HTERT RPE-1 (cell line): ENCODE measurements around the gene NHS.
"Not testable (repeated sequence)": the region's sequence is repeated elsewhere in the genome, so short reads cannot be mapped to it uniquely, and the experiment has no call there.

Experiments used
- in situ Hi-C: fragments of 300-500 bp; cut with MboI; formaldehyde crosslinking; loops from 4 replicates; pipeline ENCODE4 v1.14.3; 2020; ENCODE audit warnings: low sequenced_read_pairs

NHS gene

DNA sequence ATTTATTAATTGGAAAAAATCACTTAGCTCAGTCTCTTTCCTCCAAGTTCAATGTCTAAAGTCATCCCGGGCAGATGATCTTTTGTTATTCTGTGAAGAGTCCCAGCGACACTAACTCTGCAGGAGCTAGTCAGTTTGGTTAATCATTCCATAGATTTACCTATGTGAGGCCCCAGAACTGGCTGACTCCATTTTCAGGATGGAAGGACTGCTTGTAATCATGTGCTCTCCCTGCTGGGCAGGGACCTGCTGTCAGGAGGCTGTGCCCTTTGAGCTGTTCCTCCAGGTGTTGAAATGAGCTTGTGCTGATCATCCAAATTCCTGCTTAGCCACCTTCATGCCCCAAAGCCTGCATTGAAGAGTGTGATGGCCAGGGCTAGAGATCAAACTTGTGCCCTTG lies 169.8 kb downstream of the NHS start:
- in situ Hi-C loops: no loop called here

DNA sequence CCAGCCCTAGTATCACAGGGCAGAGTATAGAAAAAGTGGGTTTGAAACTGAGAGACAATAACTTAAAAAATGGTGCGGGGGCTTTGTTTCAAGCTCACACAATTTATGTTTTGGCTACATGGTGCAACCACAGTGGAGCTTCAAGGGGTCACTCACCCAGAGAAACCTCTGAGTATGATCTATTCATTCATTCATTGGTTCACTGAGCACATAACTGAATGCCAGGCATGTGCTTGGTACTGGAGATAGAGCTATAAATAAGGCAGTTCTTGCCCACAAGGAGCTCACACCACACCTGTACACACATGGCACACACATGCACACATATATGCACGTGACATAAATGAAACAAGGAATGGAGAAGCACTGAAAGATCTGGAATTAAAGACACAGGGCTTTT lies 171.4 kb downstream of the NHS start:
- in situ Hi-C loops: no loop called here

DNA sequence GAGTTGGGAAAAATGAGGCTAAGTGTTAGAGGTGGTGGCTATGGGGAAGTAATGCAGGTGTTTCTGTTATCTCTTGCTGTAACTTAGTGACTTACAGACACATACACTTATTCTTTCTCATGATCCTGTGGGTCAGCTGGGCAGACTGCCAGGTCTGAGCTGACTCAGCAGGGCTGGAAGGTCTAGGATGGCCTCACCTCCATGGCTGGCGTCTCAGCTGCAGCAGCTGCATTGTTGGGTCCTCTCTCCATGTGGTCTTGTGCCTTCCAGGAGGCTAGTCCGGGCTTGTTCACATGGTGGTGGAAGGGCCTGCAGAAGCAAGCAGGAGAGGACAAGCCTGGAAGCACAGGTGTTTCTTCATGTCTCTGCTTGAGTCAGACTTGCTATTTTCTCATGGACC lies 172.7 kb downstream of the NHS start:
- in situ Hi-C loops: no loop called here

DNA sequence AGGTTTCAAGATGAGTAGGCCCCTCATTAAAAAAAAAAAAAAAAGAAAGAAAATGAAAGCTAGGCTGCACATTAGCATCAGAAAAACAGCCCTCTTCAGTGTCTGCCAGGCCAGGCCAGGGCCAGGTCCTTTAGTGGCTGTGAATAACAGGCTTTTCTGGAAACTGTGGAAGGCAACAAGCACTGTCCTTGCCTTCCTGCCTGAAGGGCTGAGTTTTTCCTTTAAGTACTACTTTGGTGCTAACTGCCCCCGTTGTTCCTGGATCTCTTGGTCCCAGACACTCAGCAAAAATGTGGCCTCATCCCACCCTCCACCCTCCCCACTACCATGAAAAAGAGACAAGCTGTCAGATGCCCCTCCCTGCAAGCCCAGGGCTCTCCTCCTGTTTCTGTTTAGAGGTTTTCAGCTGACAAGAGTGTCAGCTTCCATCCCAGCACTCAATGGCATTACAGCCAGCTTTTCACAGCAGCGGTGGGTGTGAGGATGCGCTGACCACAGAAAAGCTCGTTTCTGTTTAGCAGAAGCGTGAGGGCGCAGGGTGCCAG lies 174.2 kb downstream of the NHS start:
- in situ Hi-C loops: no loop called here

DNA sequence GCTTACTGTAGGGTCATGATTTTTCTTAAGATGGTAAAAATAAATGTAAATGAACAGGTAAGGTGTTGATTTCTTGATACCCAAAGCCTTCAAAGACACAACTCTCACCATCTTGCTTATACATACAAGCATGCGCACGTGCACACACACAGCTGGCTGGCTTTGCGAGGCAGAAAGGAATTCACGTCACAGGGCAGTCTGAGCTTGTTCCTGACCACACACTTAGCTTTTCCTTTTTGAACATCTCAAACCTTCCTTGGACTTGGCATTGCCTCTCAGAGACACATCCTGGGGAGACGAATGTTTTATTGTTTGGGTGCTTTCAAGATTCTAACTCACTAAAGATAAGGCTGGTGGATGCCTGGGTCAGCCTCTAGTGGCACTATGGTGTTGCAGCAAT lies 175.0 kb downstream of the NHS start:
- in situ Hi-C loops: no loop called here

DNA sequence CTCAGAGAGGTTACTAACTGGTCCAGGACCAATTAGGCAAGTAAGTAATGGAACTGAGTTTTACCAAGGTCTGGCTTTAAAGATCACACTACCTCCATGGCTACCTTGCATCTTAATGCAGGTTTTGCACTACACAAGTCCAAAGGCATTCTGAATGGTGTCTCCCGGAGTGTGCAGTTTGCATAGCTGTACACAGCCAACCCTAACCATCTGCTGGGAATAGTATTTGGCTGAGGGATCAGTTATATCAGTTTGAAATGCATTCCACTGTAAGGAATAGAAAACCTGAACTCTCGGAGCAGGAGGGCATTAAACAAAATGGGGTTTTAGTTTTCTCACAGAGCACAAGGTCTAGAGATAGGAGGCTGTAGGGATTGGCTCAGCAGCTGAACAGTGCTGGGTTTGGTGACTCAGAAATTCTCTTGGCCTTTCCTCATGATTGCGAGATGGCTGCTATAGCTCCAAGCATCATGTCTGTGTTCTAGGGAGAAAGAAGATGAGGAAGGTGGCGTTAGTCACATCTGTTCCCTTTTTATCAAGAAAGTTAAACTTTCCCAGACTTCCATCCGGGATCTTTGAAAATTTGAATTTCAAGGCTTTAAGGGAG lies 177.1 kb downstream of the NHS start:
- in situ Hi-C loops: no loop called here

DNA sequence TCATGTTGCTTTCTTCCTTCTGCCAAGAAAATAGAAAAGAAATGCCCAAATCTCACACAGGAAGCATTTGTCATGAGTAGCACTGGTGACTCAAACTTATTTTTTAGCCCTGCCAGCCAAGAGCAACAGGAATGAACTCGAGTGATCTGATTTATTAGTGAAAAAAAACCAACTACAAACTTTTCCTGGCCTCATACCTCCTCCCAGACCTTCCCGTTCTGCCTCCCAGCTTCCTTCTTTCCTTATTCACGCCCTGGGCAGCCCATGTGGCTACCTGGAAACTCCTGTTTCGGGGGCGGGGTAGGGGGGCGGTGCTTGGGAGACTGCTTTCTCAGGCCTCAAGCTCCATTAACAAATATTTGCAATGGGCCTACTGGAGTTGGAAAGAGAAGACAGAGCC lies 178.5 kb downstream of the NHS start:
- in situ Hi-C loops: no loop called here

DNA sequence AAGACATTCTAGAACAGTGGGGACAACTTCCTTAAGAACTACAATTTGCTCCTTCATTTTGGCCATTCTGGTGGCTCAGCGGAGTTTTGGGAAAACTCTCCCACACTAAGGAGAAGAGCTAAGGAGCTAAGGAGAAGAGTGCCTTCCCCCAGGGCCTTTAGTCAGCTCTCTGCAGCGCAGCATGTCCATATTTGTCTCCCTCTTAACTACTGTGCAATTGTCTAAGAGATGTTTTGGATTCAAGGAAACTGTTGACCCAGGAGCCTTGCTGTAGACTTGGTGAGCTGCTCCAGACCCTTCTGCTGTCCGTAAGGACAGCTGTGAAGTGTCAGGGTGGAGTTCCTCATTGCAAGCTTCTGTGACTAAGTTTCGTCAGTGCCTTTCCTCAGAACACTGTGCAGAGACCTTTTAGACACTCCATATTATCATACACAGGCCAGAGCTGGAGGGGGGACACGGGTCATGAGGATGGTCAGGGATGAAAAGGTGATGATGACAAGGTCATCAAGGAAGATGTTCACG lies 179.0 kb downstream of the NHS start:
- in situ Hi-C loops: no loop called here

DNA sequence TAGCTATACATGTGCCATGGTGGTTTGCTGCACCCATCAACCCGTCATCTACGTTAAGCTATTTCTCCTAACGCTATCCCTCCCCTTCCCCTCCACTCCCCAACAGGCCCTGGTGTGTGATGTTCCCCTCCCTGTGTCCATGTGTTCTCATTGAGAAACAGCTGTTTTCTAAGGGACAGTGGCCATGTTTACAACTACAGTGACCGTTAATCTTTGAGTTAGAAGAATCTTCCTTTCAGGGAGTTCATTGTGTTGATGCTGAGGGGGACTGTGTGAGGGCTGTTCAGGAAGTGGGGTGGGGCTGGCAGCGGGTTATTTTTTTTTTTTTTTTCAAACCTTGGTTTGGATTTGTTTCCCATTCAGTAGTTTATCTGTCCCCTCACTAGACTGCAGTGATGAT lies 179.9 kb downstream of the NHS start:
- in situ Hi-C loops: no loop called here

DNA sequence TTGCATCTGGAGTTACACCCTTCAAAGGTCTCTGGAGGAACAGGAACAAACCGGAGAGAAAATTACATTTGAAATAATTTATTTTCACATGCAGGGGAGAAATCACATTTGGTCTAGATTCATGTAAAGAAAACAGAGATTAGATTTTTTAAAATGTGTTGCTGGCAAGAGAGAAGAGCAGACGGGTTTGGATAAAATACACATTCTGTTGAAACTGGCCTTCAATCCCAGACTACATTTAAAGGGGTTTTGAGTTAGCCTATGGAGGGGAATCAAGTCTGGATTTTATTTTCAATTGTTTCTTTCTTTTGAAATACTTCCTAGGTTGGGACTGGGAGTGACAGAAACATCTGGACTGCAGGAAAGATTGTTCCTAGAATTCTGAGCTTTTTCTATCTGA lies 180.8 kb downstream of the NHS start:
- in situ Hi-C loops: no loop called here

DNA sequence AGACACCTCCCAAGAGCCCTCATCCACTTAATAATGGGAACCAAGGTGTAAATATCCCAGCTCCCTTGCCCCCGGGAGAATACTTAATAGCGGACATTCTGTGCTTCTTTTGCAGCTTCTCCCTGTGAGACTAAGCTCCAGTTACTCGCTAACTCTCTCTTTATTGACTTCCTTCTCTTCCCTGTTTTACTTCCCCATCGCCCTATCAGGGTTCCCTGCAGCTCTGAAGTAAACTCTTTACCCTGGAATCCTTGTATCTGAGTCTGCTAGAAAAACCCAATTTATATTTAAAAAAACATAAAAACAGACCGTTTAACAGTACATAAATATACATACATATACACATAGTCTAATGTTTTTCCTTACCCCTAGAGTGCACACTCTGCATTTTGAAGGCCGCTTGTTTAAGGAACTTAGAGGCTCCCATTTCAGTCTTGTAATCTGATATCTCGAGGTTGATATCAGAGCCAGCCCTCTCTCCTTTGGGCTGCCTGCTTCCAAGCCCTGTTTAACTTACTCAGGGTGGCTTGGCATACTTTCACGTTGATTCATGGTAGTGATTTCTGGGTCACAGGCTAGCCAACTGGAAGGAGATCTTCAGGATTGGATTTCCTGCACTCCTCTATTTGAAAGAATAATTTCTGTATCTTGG lies 184.9 kb downstream of the NHS start:
- in situ Hi-C loops: no loop called here

DNA sequence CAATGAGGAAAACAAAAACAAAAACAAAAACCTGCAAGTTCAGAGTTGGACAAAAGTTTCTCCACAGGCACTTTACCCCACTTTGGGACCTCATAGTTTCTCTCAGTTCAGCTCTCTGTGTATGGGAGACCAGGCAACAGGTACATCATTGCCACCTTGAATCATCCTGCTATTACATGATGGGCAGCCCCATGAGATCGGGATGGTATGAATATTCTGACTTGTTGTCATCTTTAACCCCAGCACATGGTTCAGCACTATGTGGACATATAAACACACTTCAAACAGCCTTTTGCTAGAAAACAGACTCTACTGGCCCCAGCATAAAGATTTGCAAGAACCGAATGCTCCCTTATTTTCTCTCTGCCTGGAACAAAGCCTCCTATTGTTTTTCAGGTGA lies 185.4 kb downstream of the NHS start:
- in situ Hi-C loops: no loop called here

DNA sequence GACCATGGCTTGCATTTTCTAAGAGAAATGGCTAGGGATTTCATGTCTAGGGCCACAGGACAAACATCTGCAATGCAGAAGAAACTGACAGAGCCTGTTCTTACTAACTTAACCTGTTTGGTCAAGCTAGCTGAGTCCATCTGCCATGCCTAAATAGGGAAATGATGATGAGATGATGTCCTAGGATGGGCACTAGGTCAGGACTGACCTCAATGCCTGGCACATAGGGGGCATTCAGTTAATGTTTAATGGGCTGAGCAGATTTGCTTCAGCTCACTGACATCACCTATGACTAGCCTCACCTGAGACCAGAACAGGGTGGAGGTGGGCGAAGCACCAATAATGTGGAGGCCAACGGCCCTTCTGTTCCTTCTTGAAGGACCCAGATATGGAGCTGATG lies 188.1 kb downstream of the NHS start:
- in situ Hi-C loops: no loop called here

DNA sequence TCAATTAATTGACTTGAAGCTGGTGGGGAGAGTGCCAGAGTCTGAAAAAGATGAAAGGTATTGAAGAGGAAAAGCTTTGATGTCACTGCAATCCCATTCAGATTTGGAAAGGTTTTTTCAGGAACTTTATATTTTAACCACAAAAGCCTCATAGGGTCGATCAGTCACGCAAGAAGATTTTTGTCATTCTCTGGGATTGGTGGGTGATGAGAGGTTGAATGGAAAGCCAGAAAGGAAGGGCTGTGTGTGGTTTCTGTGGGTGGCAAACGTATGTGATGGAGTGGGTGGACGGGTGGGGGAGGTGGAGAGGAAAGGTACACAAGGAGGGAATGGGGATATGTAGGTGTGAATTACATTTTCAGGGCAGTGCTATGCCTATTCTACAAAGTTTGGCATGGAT lies 188.5 kb downstream of the NHS start:
- in situ Hi-C loops: no loop called here

DNA sequence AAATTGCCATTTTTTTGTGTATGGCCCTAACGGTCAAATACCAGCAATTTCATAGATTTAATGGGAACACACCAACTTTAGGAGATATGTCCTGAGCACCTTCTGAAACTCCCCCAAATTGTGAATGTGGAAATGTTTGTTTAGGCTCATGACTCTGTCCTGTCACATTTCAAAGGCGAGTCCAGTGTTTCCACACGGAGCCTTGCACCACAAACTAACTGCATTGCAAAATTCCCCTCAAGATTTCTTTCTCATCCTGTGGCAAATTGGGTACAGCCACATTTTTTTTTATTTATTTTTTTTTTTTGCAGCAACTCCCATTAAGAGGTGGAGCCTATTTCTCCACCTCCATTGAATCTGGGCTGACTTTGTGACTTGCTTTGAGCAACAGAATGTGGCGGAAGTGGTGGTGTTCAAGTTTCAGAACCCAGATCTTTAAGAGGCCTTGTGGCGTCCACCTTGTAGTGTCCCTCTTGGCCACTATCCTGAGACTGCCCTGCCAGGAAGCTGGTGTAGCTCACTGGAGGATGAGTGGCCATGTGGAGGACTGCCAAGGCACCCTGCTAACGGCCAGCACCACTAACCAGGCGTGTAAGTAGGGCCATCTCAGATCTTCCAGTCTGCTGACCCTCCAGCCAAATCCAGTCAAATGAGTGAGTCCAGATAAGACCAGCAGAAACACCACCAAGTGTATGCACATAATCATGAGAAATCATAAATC lies 189.8 kb downstream of the NHS start:
- in situ Hi-C loops: no loop called here

DNA sequence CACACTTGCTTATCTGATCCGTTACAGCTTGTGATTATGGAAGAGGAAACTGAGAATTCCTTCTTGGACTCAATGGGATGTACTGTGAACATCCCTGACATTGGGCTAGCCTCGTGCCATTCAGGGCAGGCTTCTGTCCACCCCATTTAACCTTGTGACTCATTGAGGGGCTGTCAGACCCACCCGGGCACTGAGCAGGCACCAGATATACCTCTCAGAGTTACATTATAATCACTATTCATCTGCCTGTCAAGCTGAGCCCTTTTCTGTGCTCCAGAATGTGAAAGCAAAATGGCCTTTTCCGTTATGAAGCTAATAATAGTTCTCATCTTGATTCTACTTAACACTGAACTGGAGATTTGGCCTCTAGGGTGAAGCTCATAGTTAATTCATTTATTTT lies 191.7 kb downstream of the NHS start:
- in situ Hi-C loops: no loop called here

DNA sequence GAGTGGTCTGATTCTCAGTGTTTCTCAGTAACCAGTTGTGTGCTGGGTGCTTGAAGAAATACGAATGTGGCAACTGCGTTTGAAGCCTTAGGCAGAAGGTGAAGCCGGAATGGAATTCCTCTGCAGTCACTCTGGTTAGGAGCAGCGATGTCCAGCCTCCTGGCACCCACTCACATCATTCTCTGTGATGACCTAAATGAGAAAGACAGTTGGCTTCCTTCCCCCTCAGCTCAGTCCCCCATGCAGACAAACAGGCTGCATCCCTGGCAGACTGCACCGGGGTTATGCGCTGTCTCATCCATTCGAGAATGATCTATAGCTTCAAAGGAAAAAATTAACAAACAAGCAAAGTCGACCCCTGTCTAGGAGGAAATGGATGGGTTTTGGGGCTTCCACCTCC lies 192.2 kb downstream of the NHS start:
- in situ Hi-C loops: no loop called here

DNA sequence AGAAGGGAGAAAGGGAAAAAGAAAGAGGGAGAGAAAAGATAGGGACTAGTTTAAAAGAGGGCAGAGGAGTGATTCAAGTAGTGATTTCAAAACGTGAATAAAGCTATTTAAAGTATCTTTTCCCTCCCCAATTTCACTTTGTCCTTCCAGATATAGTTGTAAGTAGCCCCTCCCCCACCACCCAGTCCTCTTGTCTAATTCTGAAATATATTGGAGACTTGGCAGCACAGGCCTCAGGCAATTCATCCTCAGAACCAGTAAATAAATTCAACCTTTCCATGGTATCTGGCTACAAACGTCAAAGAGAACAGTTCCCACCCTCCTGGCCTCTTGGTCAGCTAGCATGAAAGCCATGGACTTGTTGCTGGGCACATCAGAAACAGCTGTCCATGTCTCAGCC lies 192.8 kb downstream of the NHS start:
- in situ Hi-C loops: no loop called here

DNA sequence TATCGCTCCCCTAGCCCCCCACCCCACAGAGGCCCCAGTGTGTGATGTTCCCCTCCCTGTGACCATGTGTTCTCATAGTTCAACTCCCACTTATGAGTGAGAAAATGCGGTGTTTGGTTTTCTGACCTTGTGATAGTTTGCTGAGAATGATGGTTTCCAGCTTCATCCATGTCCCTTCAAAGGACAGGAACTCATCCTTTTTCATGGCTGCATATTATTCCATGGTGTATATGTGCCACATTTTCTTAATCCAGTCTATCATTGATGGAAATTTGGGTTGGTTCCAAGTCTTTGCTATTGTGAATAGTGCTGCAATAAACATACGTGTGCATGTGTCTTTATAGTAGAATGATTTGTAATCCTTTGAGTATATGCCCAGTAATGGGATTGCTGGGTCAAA lies 193.8 kb downstream of the NHS start:
- in situ Hi-C loops: not testable (repeated sequence)

DNA sequence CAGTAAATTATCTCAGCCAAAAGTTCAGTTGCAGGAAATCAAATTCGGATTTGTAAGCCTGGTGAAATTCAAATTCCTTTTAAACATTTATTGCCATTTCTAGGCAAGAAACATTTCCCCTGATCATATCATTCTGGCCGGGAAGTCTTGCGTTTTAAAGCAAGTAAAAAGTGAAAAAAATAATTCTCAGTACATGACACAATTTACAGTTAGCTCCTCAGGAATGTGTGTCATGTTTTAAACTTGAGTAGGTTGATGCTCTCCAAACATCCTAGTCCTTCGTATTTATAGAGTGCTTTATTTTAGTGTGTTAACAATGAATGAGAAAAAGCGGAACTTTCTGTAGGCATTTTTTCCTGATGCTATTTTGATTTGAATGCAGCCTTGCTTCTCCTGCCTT lies 204.0 kb downstream of the NHS start:
- in situ Hi-C loops: no loop called here

DNA sequence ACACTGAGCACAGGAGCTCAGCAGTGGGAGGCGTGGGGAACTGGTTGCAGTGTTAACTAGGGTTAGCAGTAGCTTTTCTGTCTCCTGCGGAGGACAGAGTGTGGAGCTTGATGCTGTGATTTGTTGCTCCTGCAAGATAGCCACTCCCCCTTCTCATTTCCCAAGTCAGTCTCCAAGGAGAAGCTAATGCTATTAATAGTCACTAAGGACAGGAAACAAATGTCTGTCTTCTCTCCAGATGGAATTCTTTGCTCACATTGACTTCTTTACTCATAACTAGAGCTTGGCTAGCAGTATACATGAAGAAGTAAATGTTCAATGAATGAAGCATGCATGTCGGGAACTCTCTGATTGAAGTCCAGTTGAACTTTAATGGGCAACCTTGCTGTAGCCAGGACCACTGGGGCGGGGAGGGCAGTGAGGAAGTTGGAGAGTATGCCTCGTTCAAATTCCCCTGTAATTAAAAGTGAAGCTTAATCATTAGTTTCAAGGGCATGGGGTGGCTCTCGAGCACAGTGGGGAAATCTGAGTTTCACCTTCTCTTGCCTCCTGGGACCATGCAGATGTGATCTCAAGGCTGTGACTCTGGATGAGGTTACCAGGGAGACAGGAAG lies 205.6 kb downstream of the NHS start:
- in situ Hi-C loops: no loop called here

DNA sequence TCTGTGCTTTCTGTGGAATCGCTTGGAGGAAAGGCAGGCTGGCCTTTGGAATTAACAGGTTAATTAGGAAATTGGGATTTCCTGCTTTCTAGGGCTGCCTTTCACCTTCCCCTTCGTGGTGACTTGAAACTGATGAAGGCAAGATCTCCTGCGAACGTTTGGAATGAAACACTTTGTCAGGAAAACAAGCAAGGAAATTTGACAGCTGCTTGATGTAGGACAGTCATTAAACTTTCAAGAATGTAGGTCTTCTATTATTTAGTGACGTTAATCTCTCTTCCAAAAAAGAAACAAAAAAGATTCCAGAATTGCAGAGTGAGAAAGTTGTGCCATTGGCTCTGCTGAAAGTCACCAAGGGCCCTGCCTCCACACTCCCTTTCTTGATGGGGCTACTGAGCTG lies 206.6 kb downstream of the NHS start:
- in situ Hi-C loops: no loop called here
